IPS-18a (cell line): Measurements from ENCODE around the gene AGPAT1.
"Not testable (repeated sequence)": the region's sequence is repeated elsewhere in the genome, so short reads cannot be mapped to it uniquely, and the experiment has no call there.

ENCODE experiments used
- H3K27ac ChIP-seq: one replicate; pipeline ENCODE4 v1.5.1; 2013; ENCODE audit warnings: low read length
- H3K27me3 ChIP-seq: one replicate; pipeline ENCODE4 v1.6.1; 2013; ENCODE audit warnings: mild to moderate bottlenecking, low read length; ENCODE audit not compliant: control insufficient read depth, insufficient read depth
- H3K36me3 ChIP-seq: one replicate; pipeline ENCODE4 v1.6.1; 2013; ENCODE audit warnings: low read depth, low read length; ENCODE audit not compliant: control insufficient read depth
- H3K4me1 ChIP-seq: one replicate; pipeline ENCODE4 v1.6.1; 2013; ENCODE audit warnings: low read depth, low read length; ENCODE audit not compliant: control insufficient read depth
- H3K4me3 ChIP-seq: one replicate; pipeline ENCODE4 v1.5.1; 2013; ENCODE audit warnings: low read length
- H3K9ac ChIP-seq: one replicate; pipeline ENCODE4 v1.6.1; 2013; ENCODE audit warnings: mild to moderate bottlenecking, low read length, moderate library complexity
- H3K9me3 ChIP-seq: one replicate; pipeline ENCODE4 v1.6.1; 2013; ENCODE audit warnings: low read depth, low read length; ENCODE audit not compliant: control insufficient read depth

The AGPAT1 gene

GRCh38 chr6:32190054-32190851 is 14.4 kb upstream of the AGPAT1 start, which contains the start of gene PBX2:
Gene PBX2 (minus strand): TSS chr6:32190202. CDS start chr6:32189915, 287 bp downstream.
- Histone ChIP-seq H3K9me3 (no peaks in the 10 kb centered on the region), H3K4me3 (peak within 1 kb of the TSS; percentile 77), H3K36me3 (peaks cover 19% of the 10 kb centered on the region), H3K9ac (peak within 1 kb of the TSS; percentile 78), H3K4me1 (peaks cover 34% of the 10 kb centered on the region), H3K27me3 (no peaks in the 10 kb centered on the region), H3K27ac (peak within 1 kb of the TSS; percentile 39)

DNA sequence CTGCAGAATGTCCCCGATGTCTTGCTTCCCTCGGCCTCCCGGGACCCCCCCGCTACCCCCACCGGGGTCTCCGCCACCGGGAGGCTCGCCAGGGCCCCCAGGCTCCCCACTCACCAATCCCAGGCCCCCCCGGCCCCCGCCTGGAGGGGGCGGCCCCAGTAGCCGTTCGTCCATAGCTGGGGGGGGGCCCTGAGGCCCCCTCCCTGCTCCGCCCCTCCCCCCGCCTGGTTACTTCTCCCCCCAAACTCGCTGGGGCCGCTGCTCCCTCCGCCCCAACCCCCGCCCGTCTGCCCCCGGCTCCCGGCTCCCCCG is 13.8 kb upstream of the AGPAT1 start:
- Histone ChIP-seq H3K9me3 (no peaks in the 10 kb centered on the region), H3K9ac (peak overlapping the region; percentile 78), H3K4me1 (peaks cover 31% of the 10 kb centered on the region), H3K27me3 (no peaks in the 10 kb centered on the region), H3K36me3 (peaks cover 19% of the 10 kb centered on the region), H3K27ac (peak overlapping the region; percentile 39), H3K4me3 (peak overlapping the region; percentile 77)

- peak overlapping the region; percentile 78 for H3K9ac ChIP-seq
- H3K27me3 ChIP-seq = no peaks in the 10 kb centered on the region
- peak overlapping the region; percentile 77 for H3K4me3 ChIP-seq
- peaks cover 19% of the 10 kb centered on the region for H3K36me3 ChIP-seq
- H3K4me1 ChIP-seq = peaks cover 26% of the 10 kb centered on the region
- H3K27ac ChIP-seq = peak overlapping the region; percentile 39
- H3K9me3 ChIP-seq = no peaks in the 10 kb centered on the region
Measured at GRCh38 chr6:32189069-32189741, 13.3 kb upstream of the AGPAT1 start.

- peaks cover 22% of the 10 kb centered on the region for H3K4me1 ChIP-seq
- H3K9me3 ChIP-seq = no peaks in the 10 kb centered on the region
- no peaks in the 10 kb centered on the region for H3K27me3 ChIP-seq
- H3K4me3 ChIP-seq = peak overlapping the region; percentile 77
- peak overlapping the region; percentile 78 for H3K9ac ChIP-seq
- peaks cover 19% of the 10 kb centered on the region for H3K36me3 ChIP-seq
- H3K27ac ChIP-seq = no peak overlapping the region
Measured at GRCh38 chr6:32188381-32189068, 12.6 kb upstream of the AGPAT1 start.

- Histone ChIP-seq H3K4me3 (peak overlapping the region; percentile 77), H3K4me1 (peaks cover 20% of the 10 kb centered on the region), H3K36me3 (peaks cover 19% of the 10 kb centered on the region)
- not testable (repeated sequence) for H3K27ac ChIP-seq, H3K9me3 ChIP-seq, H3K9ac ChIP-seq, H3K27me3 ChIP-seq
Measured at GRCh38 chr6:32187725-32188380, 12.0 kb upstream of the AGPAT1 start.

- Histone ChIP-seq H3K36me3 (peaks cover 19% of the 10 kb centered on the region), H3K4me3 (no peak overlapping the region), H3K27me3 (no peaks in the 10 kb centered on the region), H3K4me1 (peaks cover 14% of the 10 kb centered on the region), H3K9me3 (no peaks in the 10 kb centered on the region), H3K27ac (no peak overlapping the region), H3K9ac (no peak overlapping the region)
Measured at GRCh38 chr6:32187009-32187709, 11.3 kb upstream of the AGPAT1 start.

GRCh38 chr6:32186151-32186840 is 10.4 kb upstream of the AGPAT1 start:
- H3K4me3 ChIP-seq, H3K9ac ChIP-seq, H3K9me3 ChIP-seq, H3K27me3 ChIP-seq, H3K27ac ChIP-seq: not testable (repeated sequence)
- H3K36me3 ChIP-seq = peaks cover 21% of the 10 kb centered on the region
- peaks cover 12% of the 10 kb centered on the region for H3K4me1 ChIP-seq

DNA sequence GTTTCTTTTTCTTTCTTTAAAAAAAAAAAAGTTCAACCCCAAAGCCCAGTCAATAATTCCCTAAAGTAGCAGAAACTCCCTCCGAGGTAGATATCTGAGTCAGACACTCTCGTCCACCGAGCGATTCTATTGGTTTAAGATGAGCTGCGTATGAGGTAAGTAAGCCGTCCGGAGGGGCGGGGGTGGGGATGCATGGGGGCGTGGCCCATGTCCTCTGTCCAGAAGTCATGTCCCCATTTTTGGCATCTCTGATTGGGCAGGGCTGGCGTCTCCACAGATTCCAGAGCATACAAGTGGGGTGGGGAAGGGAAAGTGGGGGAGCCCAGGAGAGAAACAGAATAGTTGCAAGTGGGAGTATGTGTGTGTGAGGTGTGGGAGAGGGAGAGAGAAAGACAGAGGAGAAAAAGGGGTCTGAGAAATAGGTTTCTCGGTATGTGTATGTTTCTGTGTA is 9.8 kb upstream of the AGPAT1 start:
- not testable (repeated sequence) for H3K9me3 ChIP-seq, H3K27ac ChIP-seq, H3K27me3 ChIP-seq, H3K4me3 ChIP-seq, H3K9ac ChIP-seq, H3K4me1 ChIP-seq
- H3K36me3 ChIP-seq = peaks cover 26% of the 10 kb centered on the region

GRCh38 chr6:32184084-32184640 is 8.3 kb upstream of the AGPAT1 start, which contains the start of gene AGER:
Gene AGER (minus strand): TSS chr6:32184253. CDS start chr6:32184222, 31 bp downstream.
- H3K4me1 ChIP-seq = peaks cover 8% of the 10 kb centered on the region
- peaks cover 32% of the 10 kb centered on the region for H3K36me3 ChIP-seq
- no peaks in the 10 kb centered on the region for H3K27me3 ChIP-seq
- H3K27ac ChIP-seq = no peak within 1 kb of the TSS
- H3K9ac ChIP-seq = no peak within 1 kb of the TSS
- no peaks in the 10 kb centered on the region for H3K9me3 ChIP-seq
- H3K4me3 ChIP-seq = no peak within 1 kb of the TSS

DNA sequence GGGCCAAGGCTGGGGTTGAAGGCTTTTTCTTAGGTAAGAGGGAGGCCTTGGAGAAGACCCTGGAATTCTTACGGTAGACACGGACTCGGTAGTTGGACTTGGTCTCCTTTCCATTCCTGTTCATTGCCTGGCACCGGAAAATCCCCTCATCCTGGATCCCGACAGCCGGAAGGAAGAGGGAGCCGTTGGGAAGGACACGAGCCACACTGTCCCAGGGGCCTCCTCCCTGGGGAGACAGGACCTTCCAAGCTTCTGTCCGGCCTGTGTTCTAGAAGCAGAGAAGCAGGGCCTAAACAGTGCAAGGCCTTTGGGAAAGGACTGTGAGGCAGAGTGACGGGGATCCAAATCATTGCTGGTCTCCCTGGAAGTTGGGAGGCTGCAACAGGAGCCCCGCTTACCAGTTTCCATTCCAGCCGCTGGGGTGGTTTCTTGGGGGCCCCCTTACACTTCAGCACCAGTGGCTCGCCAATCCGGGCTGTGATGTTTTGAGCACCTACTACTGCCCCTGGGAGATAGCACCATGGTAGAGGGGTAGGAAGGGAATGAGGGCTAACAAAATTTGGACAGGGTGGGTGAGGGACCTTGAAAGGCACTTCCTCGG is 7.7 kb upstream of the AGPAT1 start:
- Histone ChIP-seq H3K36me3 (peaks cover 32% of the 10 kb centered on the region), H3K27me3 (no peaks in the 10 kb centered on the region), H3K27ac (no peak overlapping the region), H3K9me3 (no peaks in the 10 kb centered on the region), H3K4me1 (peaks cover 5% of the 10 kb centered on the region), H3K4me3 (no peak overlapping the region), H3K9ac (no peak overlapping the region)
